ENCODE data around the gene CTNNA2.
"Not testable (repeated sequence)": the region's sequence is repeated elsewhere in the genome, so short reads cannot be mapped to it uniquely, and the experiment has no call there.

The CTNNA2 gene

GRCh38 chr2:80154231-80154915, 641.5 kb downstream of the CTNNA2 start:
- DNase-seq, result no peak

- no peak for DNase-seq
Measured at GRCh38 chr2:80164375-80164774, 651.5 kb downstream of the CTNNA2 start.

- DNase-seq, result no peak
Measured at GRCh38 chr2:80166483-80167171, 653.8 kb downstream of the CTNNA2 start.

- DNase-seq, result no peak
Measured at GRCh38 chr2:80167284-80167808, 654.5 kb downstream of the CTNNA2 start.

GRCh38 chr2:80168037-80168436, 655.2 kb downstream of the CTNNA2 start:
- DNase-seq, result no peak

GRCh38 chr2:80168801-80169200, 656.0 kb downstream of the CTNNA2 start:
- DNase-seq, result no peak

- no peak for DNase-seq
Measured at GRCh38 chr2:80169811-80170594, 657.2 kb downstream of the CTNNA2 start.

- DNase-seq, result no peak
Measured at GRCh38 chr2:80185091-80185490, 672.2 kb downstream of the CTNNA2 start.

- DNase-seq, result no peak
Measured at GRCh38 chr2:80186262-80186661, 673.4 kb downstream of the CTNNA2 start.

GRCh38 chr2:80187156-80187555, 674.3 kb downstream of the CTNNA2 start:
- no peak for DNase-seq

- DNase-seq, result no peak
Measured at GRCh38 chr2:80190166-80190565, 677.3 kb downstream of the CTNNA2 start.

- no peak for DNase-seq
Measured at GRCh38 chr2:80193566-80193965, 680.7 kb downstream of the CTNNA2 start.

- no peak for DNase-seq
Measured at GRCh38 chr2:80195034-80195433, 682.2 kb downstream of the CTNNA2 start.

GRCh38 chr2:80198042-80198441, 685.2 kb downstream of the CTNNA2 start:
- DNase-seq, result no peak

GRCh38 chr2:80199504-80199903, 686.7 kb downstream of the CTNNA2 start:
- no peak for DNase-seq

GRCh38 chr2:80203929-80204328, 691.1 kb downstream of the CTNNA2 start:
- DNase-seq, result not testable (repeated sequence)

GRCh38 chr2:80205498-80205897, 692.6 kb downstream of the CTNNA2 start:
- no peak for DNase-seq

- DNase-seq, result no peak
Measured at GRCh38 chr2:80209458-80209857, 696.6 kb downstream of the CTNNA2 start.

GRCh38 chr2:80217446-80217845, 704.6 kb downstream of the CTNNA2 start:
- no peak for DNase-seq

GRCh38 chr2:80222644-80223043, 709.8 kb downstream of the CTNNA2 start:
- no peak for DNase-seq

- DNase-seq, result no peak
Measured at GRCh38 chr2:80231421-80231820, 718.6 kb downstream of the CTNNA2 start.

- no peak for DNase-seq
Measured at GRCh38 chr2:80233333-80233732, 720.5 kb downstream of the CTNNA2 start.

GRCh38 chr2:80238692-80239469, 726.0 kb downstream of the CTNNA2 start:
- DNase-seq, result peak; percentile 4

All from COR-L47 (cell line).